ENCODE data around the gene AADACL3. TPM values are rescaled to one million over a fixed set of nuclear protein-coding genes. Genes with fewer than 3 reads are reported as not detected.

AADACL3 gene
- polyA plus RNA-seq, 1 of the 3 experiments (the other 2 are of a cell fraction), result not detected

- Histone ChIP-seq H3K4me3 (ENCODE audit: low read depth in 2 of 2, low read length in 1 of 2) (no peak overlapping the region), H3K27ac (ENCODE audit: low read depth in 2 of 2, low read length in 1 of 2) (no peak overlapping the region), H3K27me3 (ENCODE audit: insufficient read depth) (peaks cover 7% of the 10 kb centered on the region; the same call in 1 of the 2 replicates), H3K9ac (no peak overlapping the region), H3K4me1 (ENCODE audit: control insufficient read depth in 1 of 2, insufficient read depth in 2 of 2, low read depth in 1 of 2, low read length in 1 of 2) (no peaks in the 10 kb centered on the region), H3F3A (replicated peaks; ENCODE audit: insufficient read depth) (no peaks in the 10 kb centered on the region), H3K4me2 (no peak overlapping the region), H3K9me2 (no peaks in the 10 kb centered on the region), H2AFZ (ENCODE audit: low read depth) (no peak overlapping the region), H4K20me1 (ENCODE audit: insufficient read depth) (no peaks in the 10 kb centered on the region), H3K79me2 (ENCODE audit: insufficient read depth) (no peaks in the 10 kb centered on the region), H3K9me3 (no peaks in the 10 kb centered on the region), H3K36me3 (replicated peaks in 1 of 2; ENCODE audit: control insufficient read depth in 1 of 2, insufficient read depth in 2 of 2, low read length in 1 of 2) (no peaks in the 10 kb centered on the region)
- DNase-seq, result no peak
- ChIA-PET CTCF (interaction anchor here (0.5 to 0.8 kb wide), 2 partner anchors 118 to 119 kb away, joined by 3 read pairs; no protein-coding TSS in a partner anchor), POLR2A (no interaction called here)
- no peak for TF ChIP-seq MEF2A (IDR thresholded peaks at IDR 0.05; ENCODE audit: borderline replicate concordance, low read depth)
- TF ChIP-seq USF1 (IDR thresholded peaks at IDR 0.05; ENCODE audit: borderline replicate concordance, low read depth), result no peak
- TF ChIP-seq RXRA (IDR thresholded peaks at IDR 0.05; ENCODE audit: borderline replicate concordance, low read depth), result no peak
- no peak for TF ChIP-seq TEAD4 (IDR thresholded peaks at IDR 0.05; ENCODE audit: borderline replicate concordance, insufficient read depth)
- TF ChIP-seq PBX3 (IDR thresholded peaks at IDR 0.05), result no peak
- no peak for TF ChIP-seq ELF1 (IDR thresholded peaks at IDR 0.05)
- TF ChIP-seq GATA2 (CRISPR knock-in tag; IDR thresholded peaks at IDR 0.05), result no peak
- TF ChIP-seq SMC3 (IDR thresholded peaks at IDR 0.05; ENCODE audit: low read depth, low read length), result no peak
- TF ChIP-seq FOXM1 (IDR thresholded peaks at IDR 0.05; ENCODE audit: low read depth), result no peak
- TF ChIP-seq SIN3A (IDR thresholded peaks at IDR 0.05; ENCODE audit: borderline replicate concordance, low read depth, low read length), result no peak
- TF ChIP-seq RFX5 (IDR thresholded peaks at IDR 0.05; ENCODE audit: low read length), result no peak
- TF ChIP-seq JUND (IDR thresholded peaks at IDR 0.05), result no peak
- TF ChIP-seq, protein P1, sequence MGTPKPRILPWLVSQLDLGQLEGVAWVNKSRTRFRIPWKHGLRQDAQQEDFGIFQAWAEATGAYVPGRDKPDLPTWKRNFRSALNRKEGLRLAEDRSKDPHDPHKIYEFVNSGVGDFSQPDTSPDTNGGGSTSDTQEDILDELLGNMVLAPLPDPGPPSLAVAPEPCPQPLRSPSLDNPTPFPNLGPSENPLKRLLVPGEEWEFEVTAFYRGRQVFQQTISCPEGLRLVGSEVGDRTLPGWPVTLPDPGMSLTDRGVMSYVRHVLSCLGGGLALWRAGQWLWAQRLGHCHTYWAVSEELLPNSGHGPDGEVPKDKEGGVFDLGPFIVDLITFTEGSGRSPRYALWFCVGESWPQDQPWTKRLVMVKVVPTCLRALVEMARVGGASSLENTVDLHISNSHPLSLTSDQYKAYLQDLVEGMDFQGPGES (IDR thresholded peaks at IDR 0.05; ENCODE audit: low read depth, low read length), result no peak
- no peak for TF ChIP-seq NRF1 (IDR thresholded peaks at IDR 0.05; ENCODE audit: low read depth, low read length)
- no peak for TF ChIP-seq FOSL2 (IDR thresholded peaks at IDR 0.05; ENCODE audit: borderline replicate concordance, low read depth)
- 11% methylated on average over 8 of the region's 15 CpGs for WGBS (ENCODE audit: low lambda C conversion rate)
Measured at GRCh38 chr1:12776801-12777557, 61.1 kb downstream of the AADACL3 start.

Small RNA genes within 50 kb of the gene (small RNA-seq; reads per million reads assigned to genes)
- gene AC244670.1, result 0 reads per million in 7 experiments

Other genes starting within 250 kb of the AADACL3 start
- gene DHRS3, start 97.9 kb upstream of the AADACL3 start, polyA plus RNA-seq (2012; rRNA removed), result 29.6 and 44.8 TPM in 2 replicates
- gene AADACL4, start 72.0 kb upstream of the AADACL3 start, polyA plus RNA-seq (2012; rRNA removed), result 0.32 and 0.59 TPM in 2 replicates
- not detected in 2 replicates for gene CFAP107, start 30.1 kb downstream of the AADACL3 start, polyA plus RNA-seq (2012; rRNA removed)
- not detected in 2 replicates for gene PRAMEF12, start 57.6 kb downstream of the AADACL3 start, polyA plus RNA-seq (2012; rRNA removed)
- not detected in 2 replicates for gene PRAMEF1, start 75.3 kb downstream of the AADACL3 start, polyA plus RNA-seq (2012; rRNA removed)
- gene PRAMEF11, start 115.3 kb downstream of the AADACL3 start, polyA plus RNA-seq (2012; rRNA removed), result not detected in 2 replicates
- gene HNRNPCL1, start 132.6 kb downstream of the AADACL3 start, polyA plus RNA-seq (2012; rRNA removed), result not detected in 2 replicates
- gene PRAMEF2, start 141.0 kb downstream of the AADACL3 start, polyA plus RNA-seq (2012; rRNA removed), result not detected in 2 replicates
- gene PRAMEF4, start 170.1 kb downstream of the AADACL3 start, polyA plus RNA-seq (2012; rRNA removed), result not detected in 2 replicates
- gene PRAMEF10, start 182.2 kb downstream of the AADACL3 start, polyA plus RNA-seq (2012; rRNA removed), result not detected in 2 replicates
- not detected in 2 replicates for gene PRAMEF7, start 200.5 kb downstream of the AADACL3 start, polyA plus RNA-seq (2012; rRNA removed)
- not detected in 2 replicates for gene PRAMEF6, start 231.5 kb downstream of the AADACL3 start, polyA plus RNA-seq (2012; rRNA removed)

All from SK-N-SH (cell line).